Gastrocnemius medialis (tissue), 4 donors: Measurements from ENCODE around the gene FNIP2.

ENCODE experiments used
- POLR2A ChIP-seq, 2 donors: fragments of 450-650 bp; IDR thresholded peaks; one replicate each; pipeline ENCODE4 v1.6.1; 2017; ENCODE audit warnings: antibody characterized with exemption in 2 of 2, mild to moderate bottlenecking in 2 of 2, moderate library complexity in 2 of 2
- TF ChIP-seq, protein P1 (sequence below), 5 experiments: fragments of 450-650 bp in 3 of 5; fragments of 200-600 bp in 2 of 5; sonication (generic) in 2 of 5; IDR thresholded peaks in 4 of 5; conservative IDR thresholded peaks in 1 of 5; 1 replicate in 4 of 5; 2 replicates in 1 of 5; pipeline ENCODE4 v1.5.1; 2016 to 2019; ENCODE audit warnings: antibody characterized with exemption in 5 of 5, mild to moderate bottlenecking in 3 of 5, moderate library complexity in 3 of 5

DNA sequence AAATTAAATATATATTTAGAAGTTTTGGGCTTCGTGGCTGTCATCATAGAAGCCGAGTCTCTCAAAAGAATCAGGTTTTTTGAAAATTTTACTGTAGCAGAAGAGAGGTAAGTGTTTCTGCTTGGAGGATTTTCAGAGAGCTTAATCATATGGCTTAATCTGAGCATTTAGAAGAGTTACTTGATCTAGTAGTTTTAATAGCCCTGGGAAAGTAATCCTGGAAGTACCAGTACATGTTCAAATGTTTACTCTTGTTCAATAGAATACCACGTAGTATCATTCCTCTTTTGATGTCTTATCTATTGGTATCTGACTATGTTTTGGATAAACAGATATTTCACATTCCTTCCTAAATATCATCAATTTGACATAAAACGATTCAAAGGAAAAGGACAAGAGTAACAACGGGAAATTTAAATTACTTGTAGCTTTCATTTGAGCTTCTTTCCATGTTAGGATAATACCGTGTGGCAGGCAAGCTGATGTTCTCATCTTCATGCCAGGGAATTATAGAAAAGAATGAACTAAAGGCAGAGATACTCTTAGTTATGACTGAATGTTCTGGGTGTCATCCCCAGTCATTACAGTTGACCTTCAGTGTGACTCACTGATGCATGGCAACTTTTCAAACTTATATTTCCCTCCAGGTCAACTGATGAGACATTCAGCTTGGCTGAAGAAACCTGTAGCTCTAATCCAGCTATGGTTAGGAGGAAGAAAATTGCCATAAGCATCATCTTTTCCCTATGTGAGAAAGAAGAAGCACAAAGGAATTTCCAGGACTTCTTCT lies 89.8 kb downstream of the FNIP2 start:
- TF ChIP-seq, protein P1, sequence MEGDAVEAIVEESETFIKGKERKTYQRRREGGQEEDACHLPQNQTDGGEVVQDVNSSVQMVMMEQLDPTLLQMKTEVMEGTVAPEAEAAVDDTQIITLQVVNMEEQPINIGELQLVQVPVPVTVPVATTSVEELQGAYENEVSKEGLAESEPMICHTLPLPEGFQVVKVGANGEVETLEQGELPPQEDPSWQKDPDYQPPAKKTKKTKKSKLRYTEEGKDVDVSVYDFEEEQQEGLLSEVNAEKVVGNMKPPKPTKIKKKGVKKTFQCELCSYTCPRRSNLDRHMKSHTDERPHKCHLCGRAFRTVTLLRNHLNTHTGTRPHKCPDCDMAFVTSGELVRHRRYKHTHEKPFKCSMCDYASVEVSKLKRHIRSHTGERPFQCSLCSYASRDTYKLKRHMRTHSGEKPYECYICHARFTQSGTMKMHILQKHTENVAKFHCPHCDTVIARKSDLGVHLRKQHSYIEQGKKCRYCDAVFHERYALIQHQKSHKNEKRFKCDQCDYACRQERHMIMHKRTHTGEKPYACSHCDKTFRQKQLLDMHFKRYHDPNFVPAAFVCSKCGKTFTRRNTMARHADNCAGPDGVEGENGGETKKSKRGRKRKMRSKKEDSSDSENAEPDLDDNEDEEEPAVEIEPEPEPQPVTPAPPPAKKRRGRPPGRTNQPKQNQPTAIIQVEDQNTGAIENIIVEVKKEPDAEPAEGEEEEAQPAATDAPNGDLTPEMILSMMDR (IDR thresholded peaks at IDR 0.05 in 4 of 5, conservative IDR thresholded peaks at IDR 0.05 in 1 of 5) = no peak
- no peak for TF ChIP-seq POLR2A (IDR thresholded peaks at IDR 0.05)
